SKM-1 (cell line): Measurements from ENCODE around the gene ATG101.

ENCODE experiments used
- DNase-seq: peaks from one replicate; lab custom pipeline; 2025; ENCODE audit not compliant: unreplicated experiment; lab: John Stamatoyannopoulos, UW

The ATG101 gene

DNA sequence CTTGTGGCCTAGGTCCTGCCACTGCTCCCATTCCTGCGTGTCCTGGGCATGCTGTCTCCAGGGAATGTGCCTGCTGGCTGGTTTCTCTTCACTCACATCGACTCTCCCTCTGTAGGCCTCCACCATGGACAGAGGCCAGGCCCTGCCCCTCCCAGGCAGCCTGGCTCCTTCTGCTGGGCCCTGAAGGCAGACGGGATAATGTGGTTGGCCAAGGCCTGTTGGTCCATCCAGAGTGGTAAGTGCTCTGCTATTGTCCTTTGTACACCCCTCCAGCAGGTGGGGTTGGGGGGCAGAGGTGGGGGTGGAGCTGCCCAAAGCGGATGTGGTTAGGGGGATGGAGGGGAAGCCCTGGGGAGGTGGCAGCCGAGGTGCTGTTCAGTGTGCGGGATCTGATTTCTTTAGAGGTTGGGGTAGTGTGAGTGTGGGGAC is 28.1 kb upstream of the ATG101 start:
- DNase-seq, result no peak

DNA sequence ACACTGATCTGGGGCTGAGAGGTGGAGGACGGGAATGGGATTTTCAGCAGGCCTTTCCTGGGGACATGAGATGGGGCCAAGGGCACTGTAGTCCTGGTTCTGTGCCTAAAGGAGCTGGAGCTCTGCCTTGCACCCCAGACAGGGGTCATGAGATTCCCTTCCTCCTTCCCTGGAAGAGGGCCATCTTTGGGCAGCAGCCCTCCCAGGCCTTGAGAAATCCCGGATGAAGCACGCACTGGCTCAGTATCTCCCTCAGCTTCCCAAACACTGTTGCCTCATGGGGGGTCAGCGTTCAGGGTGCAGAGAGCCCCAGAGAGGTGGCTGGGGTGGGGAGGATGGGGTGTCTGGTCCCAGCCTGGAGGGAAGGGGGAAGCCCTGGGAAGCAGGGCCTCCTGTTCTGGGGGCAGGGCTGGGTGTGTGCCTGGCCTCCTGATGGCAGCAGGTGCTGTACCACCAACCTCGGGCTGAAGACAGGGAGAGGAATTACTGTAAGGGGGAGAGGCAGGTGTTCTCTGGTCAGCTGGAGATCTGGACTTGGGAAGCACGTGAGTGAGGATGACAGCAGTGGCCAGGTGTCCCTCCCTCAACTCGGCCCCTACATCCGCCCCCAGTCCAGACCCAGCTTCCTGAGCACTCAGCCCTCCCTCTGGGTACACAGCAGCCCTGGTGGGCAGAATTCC is 26.9 kb upstream of the ATG101 start:
- no peak for DNase-seq

DNA sequence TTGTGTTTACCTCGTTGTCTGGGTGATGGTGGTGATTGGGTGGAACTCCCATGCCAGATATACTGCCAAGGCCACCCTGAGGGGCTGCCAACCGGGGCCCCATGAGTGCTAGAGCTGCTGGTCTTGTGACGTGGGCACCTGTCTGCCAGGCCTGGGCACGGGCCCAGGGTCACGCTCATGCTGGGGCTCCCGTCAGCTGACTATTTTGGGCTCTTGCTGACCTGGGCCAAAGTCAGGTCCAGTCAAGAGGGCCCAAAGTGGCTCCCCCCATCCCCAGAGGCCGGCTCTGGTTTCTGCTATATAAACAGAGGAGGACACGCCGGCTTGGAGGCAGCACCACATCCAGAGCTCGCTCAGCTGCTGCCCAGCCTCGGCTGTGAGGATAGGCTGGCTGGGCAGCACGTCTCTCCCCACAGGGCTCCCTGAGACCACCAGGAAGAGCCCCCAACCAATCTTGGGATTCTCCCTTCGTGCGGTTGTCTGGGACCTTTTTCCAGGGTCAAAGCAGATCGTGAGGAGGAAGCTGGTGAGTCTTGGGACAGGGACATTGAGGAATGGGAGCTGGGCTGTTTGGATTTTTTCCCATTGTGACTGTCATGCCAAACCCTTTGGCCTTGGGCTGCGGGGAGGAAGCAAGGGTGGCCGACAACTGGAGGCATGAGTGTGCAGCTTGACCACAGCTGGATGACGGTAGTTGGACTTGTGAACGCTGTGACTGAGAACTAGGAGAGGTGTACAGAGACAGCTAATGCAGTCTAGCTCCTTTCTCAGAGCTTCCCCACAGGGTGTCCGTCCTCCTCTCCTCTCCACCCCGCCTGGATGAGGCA is 26.2 kb upstream of the ATG101 start:
- no peak for DNase-seq

DNA sequence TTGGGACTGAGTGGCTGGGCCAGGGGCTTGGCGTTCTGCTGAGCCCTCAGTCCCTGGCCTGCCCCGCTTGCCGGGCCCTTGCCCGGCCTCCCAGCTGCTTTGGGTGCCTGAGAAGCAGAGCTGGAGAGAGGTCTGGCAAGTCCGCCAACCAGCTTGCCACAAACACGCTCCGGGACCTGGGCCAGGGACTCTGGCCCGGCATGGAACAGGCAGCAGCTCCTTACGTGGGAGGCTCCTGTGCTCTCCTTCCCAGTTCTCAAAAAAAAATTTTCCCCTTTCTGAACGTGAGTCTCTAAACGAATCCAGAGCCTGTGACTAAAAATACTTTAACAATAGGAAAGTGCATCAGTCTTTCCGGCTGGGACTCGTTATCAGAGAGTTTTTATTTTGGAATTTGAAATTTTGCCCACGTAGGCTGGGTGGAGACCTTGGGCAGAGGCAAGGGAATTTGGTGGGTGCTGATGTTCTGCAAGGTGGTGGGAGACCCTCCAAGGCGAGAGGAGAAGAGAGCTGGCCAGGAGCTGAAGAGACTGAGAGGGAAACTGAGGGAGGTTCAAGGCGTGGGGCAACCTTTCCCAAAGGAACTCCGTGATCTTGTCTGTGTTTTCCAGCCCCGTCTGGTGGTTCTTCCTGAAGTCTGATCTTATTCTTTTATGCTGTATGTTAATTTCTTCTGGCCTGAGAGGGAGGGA is 25.3 kb upstream of the ATG101 start:
- DNase-seq, result no peak

DNA sequence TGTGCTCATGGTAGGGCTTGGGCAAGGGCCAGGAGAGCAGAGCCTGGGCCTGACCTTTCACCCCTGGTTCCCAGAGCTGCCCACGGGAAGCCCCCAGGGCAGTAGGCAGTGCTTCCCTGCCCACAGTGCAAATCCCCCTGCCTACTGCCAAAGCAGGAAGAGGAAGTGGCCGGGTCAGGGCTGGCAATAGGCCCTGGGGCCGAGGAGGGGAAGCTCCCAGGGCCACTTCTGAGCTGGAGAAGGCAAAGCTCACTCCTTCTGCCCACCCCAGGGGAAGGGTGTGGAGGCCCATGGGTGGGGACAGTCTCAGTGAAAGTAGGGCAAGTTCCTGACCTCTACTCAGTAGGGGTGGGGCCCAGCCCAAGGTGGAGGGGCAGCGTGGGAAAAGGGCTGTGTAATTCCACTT is 24.0 kb upstream of the ATG101 start:
- DNase-seq, result no peak

DNA sequence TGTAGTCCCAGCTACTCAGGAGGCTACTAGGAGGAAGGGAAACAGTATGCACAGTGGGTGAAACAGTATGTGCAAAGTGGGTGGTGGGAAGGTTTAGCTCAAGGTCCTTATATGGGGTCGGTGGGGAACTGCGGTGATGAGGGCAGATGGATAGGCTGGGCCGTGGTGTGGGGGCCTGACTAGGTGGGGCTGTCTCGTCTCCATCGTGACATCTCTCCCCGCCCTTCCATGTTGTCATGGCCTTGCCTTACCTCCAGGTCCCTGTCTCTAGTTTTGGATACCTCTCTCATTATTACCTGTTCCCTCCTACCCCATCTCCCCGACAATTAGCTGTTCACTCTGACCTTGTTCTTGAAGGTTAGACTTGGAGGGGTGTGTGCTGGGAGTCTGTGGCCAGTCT is 22.9 kb upstream of the ATG101 start:
- DNase-seq, result no peak

DNA sequence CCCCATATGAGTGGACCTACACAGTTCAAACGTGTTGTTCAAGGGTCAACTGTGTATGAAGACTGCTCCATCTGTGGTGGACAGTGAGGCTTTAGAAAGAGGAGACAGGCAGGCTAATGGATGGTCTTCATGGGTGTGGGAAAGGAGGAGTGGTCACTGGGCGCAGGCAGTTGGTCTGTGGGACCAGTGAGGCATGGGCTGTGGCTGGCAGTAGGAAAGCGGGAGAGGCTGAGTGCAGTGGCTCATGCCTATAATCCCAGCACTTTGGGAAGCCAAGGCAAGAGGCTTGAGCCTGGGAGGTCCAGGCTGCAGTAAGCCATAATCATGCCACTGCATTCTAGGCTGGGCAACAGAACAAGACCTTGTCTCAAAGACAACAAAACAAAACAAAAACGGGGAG is 20.5 kb upstream of the ATG101 start:
- DNase-seq, result no peak

DNA sequence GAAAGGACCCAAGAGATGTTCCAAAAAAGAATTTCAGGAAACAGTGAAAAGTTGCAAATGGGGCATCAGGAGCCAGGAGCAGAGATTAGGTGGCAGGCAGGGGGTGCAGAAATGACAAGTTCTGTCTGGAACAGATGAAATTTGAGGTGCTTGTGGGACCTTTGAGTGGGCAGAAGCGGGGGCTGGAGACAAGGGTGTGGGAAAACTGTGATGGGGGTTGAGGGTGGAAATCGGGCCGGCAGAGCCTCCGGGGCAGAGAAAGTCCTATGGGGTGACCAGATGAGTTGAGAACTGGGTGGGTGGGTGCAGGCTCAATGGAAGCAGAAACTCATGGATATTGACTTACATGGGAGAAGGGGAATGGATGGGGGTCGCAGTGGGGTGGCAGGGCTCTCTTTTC is 20.1 kb upstream of the ATG101 start:
- no peak for DNase-seq

DNA sequence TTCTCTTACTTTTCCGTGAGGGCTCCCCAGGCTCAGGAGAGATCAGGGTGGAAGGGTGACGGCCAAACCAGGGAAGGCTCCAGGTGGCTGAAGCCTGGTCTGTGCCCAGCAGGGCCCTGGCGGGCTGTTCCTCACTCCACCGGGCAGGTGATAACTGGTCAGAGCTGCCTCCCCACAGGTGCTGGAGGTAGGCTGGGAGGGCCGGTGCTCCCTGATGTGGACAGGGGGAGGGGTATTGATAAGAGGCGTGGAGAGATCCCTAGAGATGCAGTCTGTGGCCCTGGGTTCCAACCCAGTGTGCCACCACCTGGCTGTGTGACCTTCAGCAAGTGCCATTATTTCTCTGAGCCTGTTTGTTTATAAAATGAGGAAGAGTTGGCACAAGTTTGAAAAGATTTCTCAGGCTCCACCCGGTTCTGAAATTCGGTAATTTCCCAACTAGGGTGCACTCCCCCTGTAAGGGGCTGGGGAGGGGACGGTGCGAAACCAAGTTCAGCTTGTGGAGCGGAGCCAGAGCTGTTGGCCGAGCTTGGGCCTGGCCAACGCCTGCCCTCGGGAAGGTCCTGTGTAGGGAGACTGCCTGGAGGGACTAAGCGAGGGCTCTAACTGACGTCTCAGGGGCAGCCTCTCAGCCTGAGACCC is 19.5 kb upstream of the ATG101 start:
- no peak for DNase-seq

DNA sequence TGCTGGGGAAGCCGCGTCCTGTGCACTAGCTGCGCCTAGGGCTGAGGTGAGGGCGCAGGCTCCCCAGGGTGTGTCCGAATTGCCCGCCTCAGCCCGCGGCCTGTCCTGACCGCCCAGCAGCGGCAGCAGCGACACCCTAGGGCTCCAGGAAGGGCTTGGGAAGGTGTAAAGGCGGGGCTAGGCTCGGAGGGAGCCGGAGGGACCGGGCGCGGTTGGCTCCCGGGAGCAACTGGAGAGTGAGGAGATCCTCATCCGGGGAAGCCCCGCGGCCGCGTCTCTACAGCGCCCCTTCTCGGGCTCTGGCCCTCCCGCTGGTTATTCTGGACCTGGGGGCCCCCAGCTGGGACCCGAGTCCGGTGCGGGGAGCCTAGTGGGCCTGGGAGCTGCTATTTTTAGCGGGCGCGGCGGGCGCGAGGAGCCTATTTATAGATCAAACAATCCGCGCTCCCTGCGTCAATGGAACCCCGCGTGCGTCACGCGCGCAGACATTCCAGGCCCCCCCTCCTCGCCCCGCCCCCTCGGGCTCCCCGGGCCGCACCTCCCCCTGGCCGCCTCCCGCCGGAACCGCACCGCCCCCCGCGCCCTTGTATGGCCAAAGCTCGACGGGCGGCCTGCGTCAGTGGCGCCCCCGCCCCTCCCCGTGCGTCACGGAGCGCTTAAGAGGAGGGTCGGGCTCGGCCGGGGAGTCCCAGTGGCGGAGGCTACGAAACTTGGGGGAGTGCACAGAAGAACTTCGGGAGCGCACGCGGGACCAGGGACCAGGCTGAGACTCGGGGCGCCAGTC is 18.8 kb upstream of the ATG101 start, which contains the start of gene NR4A1:
NR4A1 (plus strand) TSS at position 685 of the 784 bp plus-strand sequence. CDS start 2,887 bp downstream, outside the sequence.
- DNase-seq, result no peak

DNA sequence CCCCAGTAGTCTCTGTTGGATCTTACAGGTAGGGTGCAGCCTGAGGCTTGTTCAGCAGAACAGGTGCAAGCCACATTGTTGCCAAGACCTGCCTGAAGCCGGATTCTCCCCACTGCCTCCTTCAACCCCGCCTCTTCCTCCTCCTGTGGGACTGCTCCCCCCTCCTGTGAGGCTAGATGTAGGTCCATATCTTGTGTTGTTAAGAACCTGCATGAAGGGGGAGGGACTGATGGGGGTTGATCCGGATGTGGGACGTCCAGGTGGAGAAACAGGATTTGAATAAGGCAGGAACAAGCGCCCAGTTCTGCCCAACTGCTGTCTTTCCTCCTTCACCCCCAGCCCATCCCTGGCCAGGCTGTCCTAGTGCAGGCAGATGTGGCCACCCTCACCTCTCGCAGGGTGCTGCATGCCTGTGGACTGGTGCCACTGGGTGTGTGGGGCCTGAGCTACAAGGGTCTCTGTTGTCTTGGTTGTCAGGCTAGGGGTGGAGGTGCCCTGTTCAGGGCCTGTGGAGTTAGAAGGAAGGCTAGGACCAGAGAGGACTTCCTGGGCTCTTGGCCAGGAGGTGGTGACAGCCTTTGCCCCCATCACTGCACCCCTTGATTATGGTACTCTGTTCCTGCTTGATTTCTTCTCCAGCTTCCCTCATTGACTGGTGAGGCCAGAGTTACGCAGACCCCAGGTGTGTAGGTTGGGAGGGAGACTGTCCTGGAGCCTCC is 17.2 kb upstream of the ATG101 start:
- DNase-seq, result no peak

DNA sequence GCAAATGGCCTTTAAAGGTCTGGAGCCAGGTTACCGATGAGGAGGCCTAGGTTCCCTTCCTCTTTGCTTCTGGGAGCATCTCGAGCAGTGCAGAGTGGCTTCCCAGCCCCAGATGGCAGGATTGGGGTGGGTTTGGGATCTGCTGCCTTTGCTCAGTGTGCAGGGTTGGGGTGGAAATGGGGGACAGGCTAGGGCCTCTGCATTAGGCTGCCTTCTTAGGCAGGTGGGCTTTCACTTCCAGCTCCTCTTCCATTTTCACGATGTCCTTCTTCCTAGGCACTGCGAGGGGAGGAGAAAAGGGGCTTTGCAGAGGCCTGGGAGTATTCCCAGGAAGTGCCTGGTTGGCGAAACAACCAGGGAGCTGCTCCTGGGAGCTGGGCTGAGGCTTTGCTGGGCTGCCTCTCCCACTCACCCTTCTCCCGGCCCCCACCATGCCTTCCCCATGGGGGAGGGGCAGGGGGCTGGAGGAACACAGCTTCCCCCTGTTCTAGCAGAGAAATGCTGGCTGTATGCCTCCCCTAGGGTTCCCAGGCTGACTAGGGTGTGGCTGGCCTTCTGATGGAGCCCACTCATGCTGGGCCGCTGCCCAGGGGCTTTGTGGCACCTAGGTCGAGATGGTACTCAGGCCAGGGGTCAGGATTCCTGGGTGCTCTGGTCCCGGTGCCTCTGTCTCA is 16.1 kb upstream of the ATG101 start:
- no peak for DNase-seq

DNA sequence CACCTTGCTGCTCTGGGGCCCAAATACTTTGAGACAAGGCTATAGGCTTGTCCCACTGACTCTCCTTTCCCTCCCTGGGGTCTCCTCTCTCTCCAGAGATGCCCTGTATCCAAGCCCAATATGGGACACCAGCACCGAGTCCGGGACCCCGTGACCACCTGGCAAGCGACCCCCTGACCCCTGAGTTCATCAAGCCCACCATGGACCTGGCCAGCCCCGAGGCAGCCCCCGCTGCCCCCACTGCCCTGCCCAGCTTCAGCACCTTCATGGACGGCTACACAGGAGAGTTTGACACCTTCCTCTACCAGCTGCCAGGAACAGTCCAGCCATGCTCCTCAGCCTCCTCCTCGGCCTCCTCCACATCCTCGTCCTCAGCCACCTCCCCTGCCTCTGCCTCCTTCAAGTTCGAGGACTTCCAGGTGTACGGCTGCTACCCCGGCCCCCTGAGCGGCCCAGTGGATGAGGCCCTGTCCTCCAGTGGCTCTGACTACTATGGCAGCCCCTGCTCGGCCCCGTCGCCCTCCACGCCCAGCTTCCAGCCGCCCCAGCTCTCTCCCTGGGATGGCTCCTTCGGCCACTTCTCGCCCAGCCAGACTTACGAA is 15.4 kb upstream of the ATG101 start:
- DNase-seq, result no peak

DNA sequence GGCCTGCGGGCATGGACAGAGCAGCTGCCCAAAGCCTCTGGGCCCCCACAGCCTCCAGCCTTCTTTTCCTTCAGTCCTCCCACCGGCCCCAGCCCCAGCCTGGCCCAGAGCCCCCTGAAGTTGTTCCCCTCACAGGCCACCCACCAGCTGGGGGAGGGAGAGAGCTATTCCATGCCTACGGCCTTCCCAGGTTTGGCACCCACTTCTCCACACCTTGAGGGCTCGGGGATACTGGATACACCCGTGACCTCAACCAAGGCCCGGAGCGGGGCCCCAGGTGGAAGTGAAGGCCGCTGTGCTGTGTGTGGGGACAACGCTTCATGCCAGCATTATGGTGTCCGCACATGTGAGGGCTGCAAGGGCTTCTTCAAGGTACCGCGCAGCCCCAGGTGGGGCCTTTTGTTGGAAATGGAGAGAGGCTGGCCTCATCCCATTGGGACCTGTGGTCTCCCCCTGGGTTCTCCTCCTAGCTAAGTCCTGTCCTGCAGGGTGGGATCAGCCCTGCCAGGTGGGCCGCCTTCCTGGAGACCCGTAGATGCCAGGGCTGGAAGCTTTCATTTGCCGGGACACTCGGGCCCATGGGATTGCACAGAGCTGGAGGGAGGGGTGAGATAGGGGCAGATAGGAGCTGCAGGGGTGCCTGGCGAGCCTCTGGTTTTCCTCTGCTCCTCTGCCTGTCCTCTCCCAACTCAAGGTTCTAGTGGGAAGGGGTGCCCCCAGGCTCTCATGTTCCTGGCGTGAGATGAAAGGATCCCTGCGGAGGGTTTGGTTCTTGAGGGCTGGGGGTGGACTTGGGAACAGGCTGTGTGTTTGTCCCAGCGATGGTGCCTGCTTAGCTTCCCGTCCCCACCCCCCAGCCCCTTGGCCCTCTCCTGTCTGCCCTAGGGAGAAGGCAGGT is 14.7 kb upstream of the ATG101 start:
- DNase-seq, result no peak

DNA sequence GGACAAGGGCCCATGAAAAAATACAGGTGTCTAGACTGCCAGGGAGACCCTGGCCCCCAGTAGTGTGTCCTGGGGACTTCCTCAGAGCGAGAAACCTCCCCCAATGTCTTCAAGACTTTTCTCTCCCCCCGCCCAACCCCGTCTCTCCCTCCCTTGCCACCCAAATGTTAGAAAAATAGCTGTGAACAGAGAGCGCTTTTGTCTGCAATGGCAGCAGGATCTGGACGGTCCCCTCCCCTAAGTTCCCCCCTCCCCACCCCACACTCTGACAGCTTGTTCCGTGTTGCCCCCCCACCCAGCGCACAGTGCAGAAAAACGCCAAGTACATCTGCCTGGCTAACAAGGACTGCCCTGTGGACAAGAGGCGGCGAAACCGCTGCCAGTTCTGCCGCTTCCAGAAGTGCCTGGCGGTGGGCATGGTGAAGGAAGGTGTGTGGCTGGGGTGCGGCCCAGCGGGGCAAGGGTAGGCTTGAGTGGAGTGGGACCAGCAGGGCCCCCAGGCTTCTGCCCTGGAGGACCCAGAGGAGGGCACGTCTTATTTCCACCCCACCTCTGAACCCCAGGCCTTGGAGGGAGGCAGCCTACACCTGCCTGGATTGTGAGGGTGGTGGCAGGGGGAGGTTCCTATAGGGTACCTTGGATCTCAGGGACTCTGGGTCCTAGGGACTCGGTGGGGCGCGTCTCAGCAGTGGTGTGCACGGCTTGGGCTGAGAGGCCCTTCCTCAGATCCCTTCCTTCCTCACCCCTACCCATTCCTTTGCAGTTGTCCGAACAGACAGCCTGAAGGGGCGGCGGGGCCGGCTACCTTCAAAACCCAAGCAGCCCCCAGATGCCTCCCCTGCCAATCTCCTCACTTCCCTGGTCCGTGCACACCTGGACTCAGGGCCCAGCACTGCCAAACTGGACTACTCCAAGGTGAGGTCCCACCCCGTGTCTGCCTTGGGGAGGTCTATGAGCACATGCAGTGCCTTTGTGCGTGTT is 13.8 kb upstream of the ATG101 start:
- no peak for DNase-seq

DNA sequence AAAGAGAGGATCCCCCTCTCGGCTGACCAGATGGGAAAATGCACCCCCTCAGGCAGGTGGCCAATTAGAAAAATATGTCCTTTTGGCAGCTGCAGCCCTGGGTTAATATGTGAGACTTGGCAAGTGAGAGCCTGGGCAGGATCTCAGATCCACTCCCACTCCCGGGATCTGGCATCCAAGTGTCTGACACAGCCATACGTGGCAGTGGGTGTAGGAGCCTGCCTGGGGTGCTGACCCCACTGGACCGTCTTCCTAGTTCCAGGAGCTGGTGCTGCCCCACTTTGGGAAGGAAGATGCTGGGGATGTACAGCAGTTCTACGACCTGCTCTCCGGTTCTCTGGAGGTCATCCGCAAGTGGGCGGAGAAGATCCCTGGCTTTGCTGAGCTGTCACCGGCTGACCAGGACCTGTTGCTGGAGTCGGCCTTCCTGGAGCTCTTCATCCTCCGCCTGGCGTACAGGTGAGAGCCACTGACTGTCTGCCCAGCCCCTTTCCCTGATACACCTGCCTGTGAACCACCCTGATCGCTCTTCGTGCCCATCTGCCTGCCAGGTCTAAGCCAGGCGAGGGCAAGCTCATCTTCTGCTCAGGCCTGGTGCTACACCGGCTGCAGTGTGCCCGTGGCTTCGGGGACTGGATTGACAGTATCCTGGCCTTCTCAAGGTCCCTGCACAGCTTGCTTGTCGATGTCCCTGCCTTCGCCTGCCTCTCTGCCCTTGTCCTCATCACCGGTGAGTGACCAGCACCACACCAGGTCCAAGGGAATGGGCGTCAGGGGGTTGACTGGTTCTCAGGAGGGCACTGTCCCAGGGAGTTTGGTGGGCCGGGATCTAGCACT is 12.8 kb upstream of the ATG101 start:
- no peak for DNase-seq
